Activated CD8-positive, alpha-beta memory T cell treated with anti-CD3 and anti-CD28 coated beads, Interleukin-2, amount 50 U/mL, for 1 hour (primary cell): ENCODE data around the gene OBSCN.

Source experiments
- DNase-seq: peaks from one replicate; pipeline ENCODE4 v3.0.0-alpha.2; 2020; ENCODE audit errors: extremely low read depth

The OBSCN gene

GRCh38 chr1:228277491-228278431 is 69.9 kb downstream of the OBSCN start:
- DNase-seq = no peak

- DNase-seq = no peak
Observed at GRCh38 chr1:228278432-228278941, 70.6 kb downstream of the OBSCN start.

- DNase-seq = no peak
Observed at GRCh38 chr1:228279011-228279721, 71.3 kb downstream of the OBSCN start.

- DNase-seq = no peak
Observed at GRCh38 chr1:228279722-228280105, 71.9 kb downstream of the OBSCN start.

GRCh38 chr1:228280106-228280901 is 72.5 kb downstream of the OBSCN start:
- no peak for DNase-seq

GRCh38 chr1:228280961-228281591 is 73.2 kb downstream of the OBSCN start:
- no peak for DNase-seq

- no peak for DNase-seq
Observed at GRCh38 chr1:228281631-228282328, 73.9 kb downstream of the OBSCN start.

- DNase-seq = no peak
Observed at GRCh38 chr1:228282329-228283042, 74.6 kb downstream of the OBSCN start.

GRCh38 chr1:228283043-228283371 is 75.2 kb downstream of the OBSCN start:
- no peak for DNase-seq

GRCh38 chr1:228283476-228284147 is 75.8 kb downstream of the OBSCN start:
- DNase-seq = no peak

GRCh38 chr1:228284148-228284495 is 76.3 kb downstream of the OBSCN start:
- no peak for DNase-seq

GRCh38 chr1:228284521-228284920 is 76.7 kb downstream of the OBSCN start:
- DNase-seq = no peak

- no peak for DNase-seq
Observed at GRCh38 chr1:228285661-228286504, 78.0 kb downstream of the OBSCN start.

GRCh38 chr1:228286505-228287417 is 78.9 kb downstream of the OBSCN start:
- DNase-seq = no peak

- no peak for DNase-seq
Observed at GRCh38 chr1:228287541-228288425, 79.9 kb downstream of the OBSCN start.

- no peak for DNase-seq
Observed at GRCh38 chr1:228288536-228289238, 80.8 kb downstream of the OBSCN start.
